Measurements from ENCODE around the gene PPT1.
"Not testable (repeated sequence)": the region's sequence is repeated elsewhere in the genome, so short reads cannot be mapped to it uniquely, and the experiment has no call there.

Gene PPT1

DNA sequence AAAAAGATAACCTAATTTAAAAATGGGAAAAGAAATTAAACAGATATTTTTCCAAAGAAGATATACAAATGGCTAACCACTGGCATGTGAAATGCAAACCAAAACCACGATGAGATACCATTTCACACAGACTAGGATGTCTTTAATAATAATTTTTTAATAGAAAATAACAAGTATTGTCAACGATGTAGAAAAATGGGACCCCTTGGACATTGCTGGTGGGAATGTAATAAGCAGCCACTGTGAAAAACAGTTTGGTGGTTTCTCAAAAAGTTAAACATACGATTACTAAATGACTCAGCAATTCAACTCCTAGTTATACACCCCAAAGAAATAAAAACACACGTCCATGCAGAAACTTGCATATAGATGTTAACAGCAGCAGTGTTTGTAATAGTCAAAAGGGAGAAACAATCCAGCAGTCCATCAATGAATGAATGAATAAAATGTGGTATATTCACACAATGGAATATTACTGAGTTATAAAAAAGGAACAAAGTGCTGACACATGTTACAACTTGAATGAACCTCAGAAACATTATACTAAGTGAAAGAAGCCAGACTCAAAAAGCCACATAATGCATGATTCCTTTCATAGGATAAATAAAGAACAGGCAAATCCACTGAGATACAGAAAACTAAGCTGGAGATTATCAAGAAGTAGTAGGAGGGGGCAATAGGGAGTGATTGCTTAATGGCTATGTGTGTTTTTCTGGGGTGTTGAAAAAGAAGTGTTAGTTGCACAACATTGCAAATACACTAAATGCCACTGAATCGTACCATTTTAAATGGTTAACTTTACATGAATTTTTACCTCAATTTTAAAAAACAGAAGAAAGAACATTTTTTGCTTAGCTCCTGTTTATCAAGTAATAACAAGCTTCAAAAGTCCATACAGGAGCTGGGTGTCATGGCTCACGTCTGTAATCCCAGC, 4.1 kb downstream of the PPT1 start:
- in situ Hi-C loops (cut with HindIII; ENCODE audit: low sequenced_read_pairs), result no loop called here

DNA sequence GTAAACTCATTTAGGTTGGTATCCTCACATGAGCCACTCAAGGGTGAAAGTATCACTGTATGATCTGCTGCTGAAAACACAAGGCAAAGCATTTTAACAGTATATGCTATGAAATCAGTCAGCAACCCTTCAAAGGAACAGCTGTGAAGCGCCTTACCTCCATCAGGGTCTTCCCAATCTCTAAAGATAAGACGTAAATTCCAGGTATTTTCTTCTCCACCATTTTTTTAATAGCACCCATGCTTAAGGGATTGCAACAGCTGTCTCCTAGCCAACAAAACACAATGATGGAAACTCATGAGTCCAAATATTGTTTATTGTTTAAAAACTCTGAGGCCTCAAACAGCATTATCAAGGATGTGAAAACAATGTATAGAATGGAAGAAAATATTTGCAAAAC, 4.8 kb downstream of the PPT1 start:
- in situ Hi-C loops (cut with HindIII; ENCODE audit: low sequenced_read_pairs), result no loop called here

DNA sequence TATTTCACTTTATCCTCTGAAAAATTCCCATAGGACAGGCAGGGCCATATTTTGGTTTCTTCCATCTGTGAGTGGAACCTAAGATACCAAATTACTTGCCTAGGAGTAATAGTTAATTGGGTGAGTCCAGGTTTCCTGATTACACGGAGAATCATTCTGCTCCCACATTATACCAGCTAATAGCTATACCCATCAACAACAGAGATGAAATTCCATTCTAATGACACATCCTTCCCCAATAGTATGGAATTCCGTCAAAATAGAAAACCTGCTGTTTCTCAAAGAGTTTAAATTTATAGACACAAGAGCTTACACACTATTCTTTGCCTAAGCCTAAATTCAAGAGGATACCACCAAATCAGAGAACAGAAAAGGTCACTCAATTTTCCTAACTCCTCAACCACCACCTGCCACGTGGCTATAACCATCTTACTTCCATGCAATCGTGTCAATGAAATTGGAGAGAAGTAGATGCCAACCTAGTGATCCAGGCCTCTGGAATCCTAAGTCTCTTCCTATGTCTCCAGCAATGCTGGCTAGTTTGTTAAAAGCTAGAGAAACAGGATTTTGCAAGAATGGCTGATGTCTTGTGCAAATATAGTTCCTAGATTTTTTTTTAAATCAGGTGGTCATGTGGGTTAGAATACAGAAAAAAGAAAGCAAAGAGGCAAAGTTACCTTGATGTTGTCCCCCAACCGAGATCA, 6.2 kb downstream of the PPT1 start:
- in situ Hi-C loops (cut with HindIII; ENCODE audit: low sequenced_read_pairs), result no loop called here

DNA sequence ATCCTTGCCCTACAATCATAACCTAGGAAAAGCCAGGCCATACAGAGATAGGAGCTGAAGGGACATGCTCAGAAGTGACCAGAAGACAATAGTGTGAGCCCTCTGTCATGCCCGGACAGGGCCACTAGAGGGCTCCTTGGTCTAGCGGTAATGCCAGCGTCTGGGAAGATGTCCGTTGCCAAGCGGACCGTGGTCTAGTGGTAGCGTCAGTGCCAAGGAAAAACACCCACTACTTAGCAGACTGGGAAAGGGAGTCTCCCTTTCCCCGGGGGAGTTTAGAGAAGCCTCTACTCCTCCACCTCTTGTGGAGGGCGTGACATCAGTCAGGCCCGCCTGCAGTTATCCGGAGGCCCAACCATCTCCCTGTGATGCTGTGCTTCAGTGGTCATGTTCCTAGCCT, 12.3 kb downstream of the PPT1 start:
- in situ Hi-C loops (cut with HindIII; ENCODE audit: low sequenced_read_pairs), result not testable (repeated sequence)

GRCh38 chr1:40081871-40082270, 15.2 kb downstream of the PPT1 start:
- in situ Hi-C loops (cut with HindIII; ENCODE audit: low sequenced_read_pairs), result no loop called here

DNA sequence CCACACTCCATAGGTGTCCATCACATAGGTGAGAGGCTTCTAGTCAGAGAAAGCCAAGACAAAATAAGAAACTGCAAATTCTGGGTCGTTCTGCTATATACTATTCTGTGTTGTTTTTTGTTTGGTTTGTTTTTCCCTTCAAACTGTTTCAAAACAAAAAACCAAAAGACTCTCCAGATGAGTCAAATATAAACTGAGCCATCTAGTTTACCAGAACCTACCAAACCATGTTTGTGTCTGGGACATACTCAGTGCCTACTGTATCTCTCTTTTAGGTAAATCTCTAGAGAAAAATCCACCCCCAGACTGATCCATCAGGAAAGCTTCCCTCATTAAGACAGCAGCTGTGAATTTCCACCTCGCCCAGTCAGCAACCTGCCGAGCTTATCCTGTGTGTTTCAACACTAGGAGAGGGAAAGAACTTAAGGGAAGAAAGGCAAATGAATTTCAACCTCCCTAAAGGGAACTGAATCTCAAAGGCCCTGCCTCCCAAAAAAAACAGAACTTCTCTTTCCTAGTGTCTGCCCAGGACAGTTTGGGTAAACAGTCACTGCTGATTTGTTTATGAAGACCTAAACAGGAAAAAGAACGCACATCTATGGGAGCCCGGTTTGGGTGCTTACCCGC, 17.2 kb downstream of the PPT1 start:
- in situ Hi-C loops (cut with HindIII; ENCODE audit: low sequenced_read_pairs), result no loop called here

DNA sequence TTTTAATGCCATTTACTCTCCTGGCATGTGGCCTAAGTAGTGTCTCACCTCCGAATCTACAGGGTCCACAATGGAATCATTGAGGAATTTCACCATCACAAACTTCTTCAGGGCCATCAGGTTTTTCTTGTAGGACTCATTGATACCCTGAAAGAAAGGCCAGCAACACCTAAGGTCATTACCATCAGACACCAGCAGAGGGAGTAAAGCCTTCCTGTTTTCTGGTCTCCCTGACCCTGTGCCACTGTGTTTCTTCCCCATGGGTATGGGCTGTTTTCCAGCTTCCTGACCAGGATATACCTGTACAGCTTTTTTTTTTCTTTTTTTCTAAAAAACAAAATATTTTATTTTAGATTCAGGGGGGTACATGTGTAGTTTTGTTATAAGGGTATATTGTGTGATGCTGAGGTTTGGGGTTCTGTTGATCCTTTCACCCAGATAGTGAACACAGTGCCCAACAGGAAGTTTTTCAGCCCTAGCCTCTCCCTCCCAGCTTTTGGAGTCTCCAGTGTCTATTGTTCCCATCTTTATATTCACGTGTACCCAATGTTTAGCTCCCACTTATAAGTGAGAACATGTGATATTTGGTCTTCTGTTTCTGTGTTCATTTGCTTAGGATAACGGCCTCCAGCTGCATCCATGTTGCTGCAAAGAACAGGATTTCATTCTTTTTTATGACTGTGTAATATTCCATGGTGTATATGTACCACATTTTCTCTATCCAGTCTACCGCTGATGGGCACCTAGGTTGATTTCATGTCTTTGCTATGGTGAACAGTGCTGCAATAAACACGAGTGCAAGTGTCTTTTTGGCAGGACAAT, 18.3 kb downstream of the PPT1 start:
- in situ Hi-C loops (cut with HindIII; ENCODE audit: low sequenced_read_pairs), result no loop called here

DNA sequence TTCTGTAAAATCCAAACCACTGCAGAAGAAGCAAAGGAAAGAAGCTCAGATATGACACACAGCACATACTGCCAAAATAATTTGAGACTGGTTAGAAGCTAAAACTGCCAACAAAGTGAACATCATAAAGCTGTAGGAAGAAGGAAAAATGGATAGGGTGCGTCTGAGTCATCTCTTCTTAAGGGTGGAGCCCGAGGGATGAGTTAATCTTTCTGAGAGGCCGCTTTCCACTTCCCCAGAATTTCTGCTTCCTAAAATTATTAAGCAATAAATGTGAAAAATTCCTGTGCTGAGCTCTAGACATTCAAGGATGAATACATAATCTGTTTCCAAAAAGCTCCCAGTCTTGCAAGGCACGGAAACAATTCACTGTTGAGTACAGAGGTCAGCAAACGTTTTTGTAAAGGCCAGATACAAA, 20.1 kb downstream of the PPT1 start:
- in situ Hi-C loops (cut with HindIII; ENCODE audit: low sequenced_read_pairs), result no loop called here

DNA sequence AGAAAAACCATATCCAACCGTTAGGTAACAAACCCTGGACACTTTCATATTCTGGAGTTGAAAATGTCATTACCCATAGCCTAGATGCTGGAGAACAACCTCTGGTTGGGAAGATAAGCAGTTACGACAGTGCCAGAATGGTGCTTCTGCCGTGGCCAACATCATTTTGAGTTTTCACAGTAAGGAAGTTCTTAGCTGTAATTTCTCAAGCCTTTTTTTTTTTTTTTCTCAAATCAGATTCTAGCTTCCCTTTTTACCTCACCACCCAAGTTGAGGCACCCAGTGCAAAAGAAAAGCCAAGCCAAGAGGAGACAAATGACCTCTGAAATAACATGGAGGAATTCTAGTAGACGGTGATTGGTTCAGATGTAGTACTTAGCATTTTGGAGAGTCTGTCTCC, 21.8 kb downstream of the PPT1 start:
- in situ Hi-C loops (cut with HindIII; ENCODE audit: low sequenced_read_pairs), result no loop called here

DNA sequence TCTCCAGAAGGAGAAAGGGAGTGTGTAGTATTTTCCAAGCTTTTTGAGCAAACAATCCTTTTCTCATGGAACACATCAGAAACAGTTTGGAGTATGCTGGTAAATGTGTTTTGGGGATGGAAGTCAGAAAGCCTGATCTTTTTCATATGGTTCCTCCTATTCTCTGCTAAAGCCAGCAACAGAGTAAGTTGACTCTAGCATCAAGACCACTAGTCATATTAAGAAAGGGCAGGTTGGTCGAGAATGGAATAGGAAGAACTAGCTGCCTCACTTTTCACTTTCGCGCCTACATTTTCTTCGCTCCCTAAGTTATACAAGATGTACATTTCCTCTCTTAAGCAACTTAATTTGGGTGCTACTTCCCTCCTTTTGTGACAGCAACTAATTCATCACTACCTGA, 24.0 kb downstream of the PPT1 start:
- in situ Hi-C loops (cut with HindIII; ENCODE audit: low sequenced_read_pairs), result no loop called here

- in situ Hi-C loops (cut with HindIII; ENCODE audit: low sequenced_read_pairs), result no loop called here
Measured at GRCh38 chr1:40072142-40072541, 24.9 kb downstream of the PPT1 start.

DNA sequence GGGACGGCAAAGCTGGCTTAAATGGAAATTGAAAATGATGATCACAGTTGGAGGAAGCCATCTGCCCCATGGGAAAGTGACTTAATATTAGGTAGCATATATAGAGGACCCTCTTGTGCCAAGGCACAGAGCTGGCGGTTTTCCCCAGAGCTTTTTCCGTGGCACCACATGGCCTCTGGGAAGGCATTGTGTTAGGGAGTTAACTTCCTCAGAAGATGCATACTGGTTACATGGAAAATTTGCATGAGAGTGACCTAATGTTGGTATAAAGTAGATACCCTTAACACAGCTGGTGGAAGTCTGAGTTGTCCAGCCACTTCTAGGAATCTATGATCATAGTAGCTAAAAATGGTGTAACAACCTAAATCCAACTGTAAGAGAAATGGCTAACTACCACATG, 29.2 kb downstream of the PPT1 start:
- in situ Hi-C loops (cut with HindIII; ENCODE audit: low sequenced_read_pairs), result no loop called here

- in situ Hi-C loops (cut with HindIII; ENCODE audit: low sequenced_read_pairs), result no loop called here
Measured at GRCh38 chr1:40067023-40067422, 30.0 kb downstream of the PPT1 start.

DNA sequence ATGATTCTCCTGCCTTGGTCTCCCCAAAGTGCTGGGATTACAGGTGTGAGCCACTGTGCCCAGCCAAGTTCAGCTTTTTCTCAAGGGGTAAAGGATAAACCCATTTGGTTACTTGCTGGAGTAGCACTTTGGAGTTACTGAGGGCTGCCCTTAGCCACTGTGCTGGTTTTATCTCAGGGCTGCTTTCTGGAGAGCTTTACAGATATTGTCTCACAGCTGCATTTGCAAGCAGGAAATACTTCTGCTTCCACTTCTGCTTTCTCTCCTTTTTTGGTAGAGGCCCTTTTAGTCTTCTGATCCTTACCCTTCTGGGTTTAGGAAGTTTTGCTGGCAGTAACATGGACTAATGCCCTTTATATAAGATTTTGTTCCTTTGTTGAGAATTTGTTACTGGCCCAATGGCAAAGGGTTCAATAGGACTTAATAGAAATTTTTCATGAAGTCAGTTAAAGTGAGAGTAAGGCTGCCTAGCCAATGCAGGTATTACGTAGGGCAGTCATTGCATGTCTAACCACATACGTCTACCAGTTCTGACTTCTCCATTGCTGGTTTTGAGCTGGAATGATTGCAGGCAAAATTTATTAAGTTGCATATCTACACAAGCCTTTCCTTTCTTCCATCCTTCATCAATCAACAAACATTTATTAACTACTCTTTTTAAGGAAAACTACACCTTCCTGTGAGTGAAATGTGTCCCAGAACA, 32.1 kb downstream of the PPT1 start:
- in situ Hi-C loops (cut with HindIII; ENCODE audit: low sequenced_read_pairs), result no loop called here

DNA sequence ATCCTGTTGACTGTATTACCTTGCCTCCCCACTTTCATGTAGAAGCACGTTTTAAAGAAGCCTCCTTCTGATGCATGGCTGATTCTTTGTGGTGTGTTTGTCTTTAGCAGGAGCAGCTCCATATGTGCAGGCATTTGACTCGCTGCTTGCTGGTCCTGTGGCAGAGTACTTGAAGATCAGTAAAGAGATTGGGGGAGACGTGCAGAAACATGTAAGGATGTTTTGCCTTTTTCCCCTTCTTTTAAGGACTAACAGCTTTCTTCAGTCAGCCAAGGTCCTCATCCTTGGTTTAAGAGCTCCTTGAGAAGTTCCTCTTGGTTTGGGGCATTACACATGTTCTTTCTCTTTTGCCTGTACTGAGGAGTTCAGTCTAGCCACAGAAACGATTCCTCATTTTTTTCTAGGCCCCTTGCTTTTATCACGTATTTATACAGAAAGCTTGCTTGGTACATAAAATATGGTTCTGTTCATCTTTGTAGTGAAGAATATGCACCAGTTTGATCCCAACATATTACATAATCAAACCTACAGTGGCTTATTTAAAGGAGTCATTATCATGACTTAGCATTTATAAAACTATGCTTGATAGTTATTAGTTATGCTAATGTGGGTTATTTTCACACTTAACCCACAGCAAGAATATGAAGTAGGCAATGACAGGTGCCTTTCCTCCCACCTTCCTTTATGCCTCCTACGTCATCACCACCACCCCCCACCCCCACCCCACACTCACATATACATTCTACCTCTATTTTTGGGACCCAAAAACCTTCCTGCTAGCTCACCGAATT, 36.9 kb downstream of the PPT1 start:
- in situ Hi-C loops (cut with HindIII; ENCODE audit: low sequenced_read_pairs), result no loop called here

GRCh38 chr1:40059338-40059959, 37.6 kb downstream of the PPT1 start:
- in situ Hi-C loops (cut with HindIII; ENCODE audit: low sequenced_read_pairs), result no loop called here

DNA sequence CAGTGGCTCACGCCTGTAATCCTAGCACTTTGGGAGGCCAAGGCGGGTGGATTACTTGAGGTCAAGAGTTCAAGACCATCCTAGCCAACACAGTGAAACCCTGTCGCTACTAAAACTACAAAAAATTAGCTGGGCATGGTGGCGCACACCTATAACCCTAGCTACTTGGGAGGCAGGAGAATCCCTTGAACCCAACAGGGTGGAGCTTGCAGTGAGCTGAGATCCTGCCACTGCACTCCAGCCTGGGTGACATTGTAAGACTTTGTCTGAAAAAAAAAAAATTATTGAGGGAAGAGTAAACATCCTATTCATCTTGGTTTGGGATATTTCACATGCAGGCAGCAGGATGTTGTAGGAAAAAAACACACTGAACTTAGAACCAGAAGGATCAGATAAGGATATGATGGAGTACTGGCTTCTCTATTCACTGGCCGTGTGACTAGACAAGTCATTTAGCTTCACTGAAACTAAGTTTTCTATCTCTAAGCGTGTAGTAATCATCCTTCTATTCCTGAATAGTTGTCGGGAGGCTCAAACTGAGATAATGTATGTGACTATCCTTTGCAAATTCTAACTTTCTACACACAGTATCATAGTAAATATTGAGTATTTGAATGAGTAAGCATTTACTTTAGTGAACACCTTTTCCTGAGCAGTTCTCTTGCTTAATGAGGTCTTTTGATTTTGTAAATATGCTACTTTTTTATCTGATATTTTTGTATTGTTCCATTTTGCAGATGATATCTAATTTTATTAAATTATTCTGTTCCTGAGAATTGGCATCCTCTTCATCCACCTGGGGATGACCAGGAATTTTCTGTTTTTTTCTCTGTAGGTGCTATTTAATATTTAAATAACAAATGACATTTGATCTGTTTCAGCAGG, 38.4 kb downstream of the PPT1 start:
- in situ Hi-C loops (cut with HindIII; ENCODE audit: low sequenced_read_pairs), result no loop called here

- in situ Hi-C loops (cut with HindIII; ENCODE audit: low sequenced_read_pairs), result no loop called here
Measured at GRCh38 chr1:40058097-40058452, 39.0 kb downstream of the PPT1 start.

All from DLD1 (cell line).